WI38 (cell line): Measurements from ENCODE around the gene ARSK.

Experiments
- H3K4me3 ChIP-seq: 2 replicates; pipeline ENCODE4 v1.5.1; 2011; ENCODE audit warnings: low read depth, mild to moderate bottlenecking, control low read depth, low read length
- CTCF ChIP-seq: IDR thresholded peaks from 2 replicates; pipeline ENCODE4 v1.5.1; 2012; ENCODE audit warnings: low read depth, mild to moderate bottlenecking, control low read depth, low read length

ARSK gene, protein sequence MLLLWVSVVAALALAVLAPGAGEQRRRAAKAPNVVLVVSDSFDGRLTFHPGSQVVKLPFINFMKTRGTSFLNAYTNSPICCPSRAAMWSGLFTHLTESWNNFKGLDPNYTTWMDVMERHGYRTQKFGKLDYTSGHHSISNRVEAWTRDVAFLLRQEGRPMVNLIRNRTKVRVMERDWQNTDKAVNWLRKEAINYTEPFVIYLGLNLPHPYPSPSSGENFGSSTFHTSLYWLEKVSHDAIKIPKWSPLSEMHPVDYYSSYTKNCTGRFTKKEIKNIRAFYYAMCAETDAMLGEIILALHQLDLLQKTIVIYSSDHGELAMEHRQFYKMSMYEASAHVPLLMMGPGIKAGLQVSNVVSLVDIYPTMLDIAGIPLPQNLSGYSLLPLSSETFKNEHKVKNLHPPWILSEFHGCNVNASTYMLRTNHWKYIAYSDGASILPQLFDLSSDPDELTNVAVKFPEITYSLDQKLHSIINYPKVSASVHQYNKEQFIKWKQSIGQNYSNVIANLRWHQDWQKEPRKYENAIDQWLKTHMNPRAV

GRCh38 chr5:95554647-95555548 is at the start of gene ARSK, which contains the start of gene SKIC3:
Gene ARSK, plus strand, starts transcription at chr5:95555101. Its CDS starts 178 bp downstream, at chr5:95555279.
Gene SKIC3, minus strand, starts transcription at chr5:95554977. Its CDS starts 7,827 bp downstream, at chr5:95547150.
- TF ChIP-seq CTCF, result peak; percentile 33; the same call in 1 of the 2 replicates
- peak within 1 kb of the TSS; percentile 90 for H3K4me3 ChIP-seq

GRCh38 chr5:95508550-95508949 is 46.4 kb upstream of the ARSK start:
- H3K4me3 ChIP-seq, result no peak overlapping the region
- TF ChIP-seq CTCF, result no peak

GRCh38 chr5:95511606-95512005 is 43.3 kb upstream of the ARSK start:
- no peak overlapping the region for H3K4me3 ChIP-seq
- no peak for TF ChIP-seq CTCF

DNA sequence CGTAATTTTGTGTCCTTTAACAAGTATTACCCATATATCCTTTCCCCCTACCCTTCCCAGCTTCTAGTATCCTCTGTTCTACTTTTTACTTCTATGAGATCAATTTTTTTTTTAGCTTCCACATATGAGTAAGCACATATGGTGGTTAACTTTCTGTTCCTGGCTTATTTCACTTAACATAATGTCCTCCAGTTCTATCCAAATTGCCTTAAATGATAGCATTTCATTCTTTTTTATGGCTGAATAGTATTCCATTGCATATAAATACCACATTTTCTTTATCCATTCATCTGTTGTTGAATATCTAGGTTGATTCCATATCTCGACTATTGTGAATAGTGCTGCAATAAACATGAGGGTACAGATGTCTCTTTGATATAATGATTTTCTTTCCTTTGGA is 36.5 kb upstream of the ARSK start:
- H3K4me3 ChIP-seq, result no peak overlapping the region
- no peak for TF ChIP-seq CTCF

DNA sequence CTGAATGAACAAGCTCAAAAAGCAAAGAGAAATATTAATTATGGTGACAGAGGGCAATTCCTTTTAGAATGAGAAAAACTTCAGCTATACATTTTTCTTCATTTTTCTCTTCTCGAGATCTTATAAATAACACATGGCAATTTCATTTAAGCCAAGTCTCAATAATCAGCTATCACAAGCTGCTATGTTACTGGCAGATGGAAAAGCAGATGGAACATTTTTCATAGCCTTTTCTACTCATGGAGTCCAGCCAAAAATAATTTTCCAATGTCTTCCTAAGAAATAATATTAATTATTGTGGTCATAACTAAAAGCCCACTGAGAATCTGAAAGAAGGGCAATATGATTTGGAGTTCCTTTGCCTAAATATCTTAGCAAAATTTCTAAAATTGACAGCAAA is 35.8 kb upstream of the ARSK start:
- TF ChIP-seq CTCF, result no peak

GRCh38 chr5:95519681-95520080 is 35.2 kb upstream of the ARSK start:
- TF ChIP-seq CTCF, result no peak

More for the DNA sequence above, 35.8 kb upstream of the ARSK start:
- no peak overlapping the region for H3K4me3 ChIP-seq

GRCh38 chr5:95520206-95520605 is 34.7 kb upstream of the ARSK start:
- H3K4me3 ChIP-seq, result no peak overlapping the region
- TF ChIP-seq CTCF, result no peak

More at GRCh38 chr5:95519681-95520080, 35.2 kb upstream of the ARSK start:
- H3K4me3 ChIP-seq, result no peak overlapping the region
